ENCODE results near the gene SHMT1.
"Not testable (repeated sequence)": the region's sequence is repeated elsewhere in the genome, so short reads cannot be mapped to it uniquely, and the experiment has no call there.

DNA sequence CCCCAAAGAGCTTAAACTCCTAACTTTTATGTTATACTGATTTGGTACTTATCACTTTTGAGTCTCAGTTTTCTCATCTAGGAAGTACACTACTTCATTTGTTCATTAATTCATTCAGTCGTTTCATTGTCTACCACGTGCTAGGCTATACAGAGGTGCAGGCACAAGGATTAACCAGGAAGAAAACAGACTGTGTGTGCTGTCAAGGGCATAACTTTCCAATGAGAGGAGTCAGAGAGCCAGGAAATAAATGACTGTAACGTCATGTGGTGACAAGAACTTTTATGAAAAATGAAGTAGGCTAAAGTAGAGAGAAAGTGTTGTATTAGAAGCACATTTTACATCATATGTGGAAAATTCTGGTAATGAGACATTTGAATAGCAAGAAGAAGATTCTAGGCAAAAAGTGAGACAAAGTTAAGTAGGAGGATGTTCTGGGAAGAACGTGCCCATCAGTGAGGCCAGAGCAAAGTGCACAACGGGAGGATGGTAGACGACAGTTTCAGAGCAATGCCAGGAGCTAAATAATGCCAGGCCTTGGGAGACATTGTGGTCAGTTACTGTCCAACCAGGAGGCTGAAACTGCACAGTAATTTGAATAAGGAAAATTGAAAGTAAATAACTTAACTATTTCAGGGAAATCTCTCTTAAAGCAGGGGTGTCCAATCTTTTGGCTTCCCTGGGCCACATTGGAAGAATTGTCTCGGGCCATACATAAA lies 38.7 kb upstream of the SHMT1 start:
- TF ChIP-seq, protein P1, sequence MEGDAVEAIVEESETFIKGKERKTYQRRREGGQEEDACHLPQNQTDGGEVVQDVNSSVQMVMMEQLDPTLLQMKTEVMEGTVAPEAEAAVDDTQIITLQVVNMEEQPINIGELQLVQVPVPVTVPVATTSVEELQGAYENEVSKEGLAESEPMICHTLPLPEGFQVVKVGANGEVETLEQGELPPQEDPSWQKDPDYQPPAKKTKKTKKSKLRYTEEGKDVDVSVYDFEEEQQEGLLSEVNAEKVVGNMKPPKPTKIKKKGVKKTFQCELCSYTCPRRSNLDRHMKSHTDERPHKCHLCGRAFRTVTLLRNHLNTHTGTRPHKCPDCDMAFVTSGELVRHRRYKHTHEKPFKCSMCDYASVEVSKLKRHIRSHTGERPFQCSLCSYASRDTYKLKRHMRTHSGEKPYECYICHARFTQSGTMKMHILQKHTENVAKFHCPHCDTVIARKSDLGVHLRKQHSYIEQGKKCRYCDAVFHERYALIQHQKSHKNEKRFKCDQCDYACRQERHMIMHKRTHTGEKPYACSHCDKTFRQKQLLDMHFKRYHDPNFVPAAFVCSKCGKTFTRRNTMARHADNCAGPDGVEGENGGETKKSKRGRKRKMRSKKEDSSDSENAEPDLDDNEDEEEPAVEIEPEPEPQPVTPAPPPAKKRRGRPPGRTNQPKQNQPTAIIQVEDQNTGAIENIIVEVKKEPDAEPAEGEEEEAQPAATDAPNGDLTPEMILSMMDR (IDR thresholded peaks at IDR 0.05): not testable (repeated sequence)
- TF ChIP-seq EP300 (IDR thresholded peaks at IDR 0.05): not testable (repeated sequence)
